Panc1 (cell line): ENCODE data around the gene C9orf78. TPM values are rescaled to one million over a fixed set of nuclear protein-coding genes. Genes with fewer than 3 reads are reported as not detected.

ENCODE experiments used
- ATAC-seq: fragments of 200-7000 bp; cut with Tn5 transposase; 2 replicates; pipeline ENCODE4 v1.9.1; 2020; ENCODE audit warnings: mild to moderate bottlenecking, moderate library complexity
- BruUV-seq: library from RNA; stranded (reverse); fragments of 400-500 nt; replicated peaks from 2 replicates; lab custom pipeline; 2021; lab: Mats Ljungman, UMichigan
- CTCF ChIA-PET: fragments of 300-600 bp; sonication (Branson Sonifier 250); formaldehyde crosslinking; loops from one replicate; lab custom pipeline; 2022; ENCODE audit warnings: antibody characterized with exemption; lab: Charles Lee
- POLR2A ChIA-PET: fragments of 300-600 bp; sonication (Branson Sonifier 250); formaldehyde crosslinking; loops from one replicate; lab custom pipeline; 2022; ENCODE audit warnings: antibody characterized with exemption; lab: Charles Lee
- DNase-seq: peaks from one replicate; pipeline ENCODE4 v3.0.0-alpha.2; 2010; ENCODE audit warnings: low read depth, low spot score
- H3K27ac ChIP-seq: 2 replicates; pipeline ENCODE4 v1.5.1; 2011; ENCODE audit warnings: mild to moderate bottlenecking, low read length, inconsistent platforms
- H3K27me3 ChIP-seq: fragments of 200-500 bp; sonication (Bioruptor generic); 2 replicates; pipeline ENCODE4 v1.6.0; 2014; ENCODE audit warnings: low read length, inconsistent platforms; ENCODE audit not compliant: control insufficient read depth, insufficient read depth
- H3K36me3 ChIP-seq: fragments of 200-500 bp; sonication (Bioruptor generic); 2 replicates; pipeline ENCODE4 v1.5.1; 2014; ENCODE audit warnings: inconsistent platforms, mild to moderate bottlenecking, low read length, moderate library complexity; ENCODE audit not compliant: control insufficient read depth, insufficient read depth
- H3K4me1 ChIP-seq: 2 replicates; pipeline ENCODE4 v1.5.1; 2011; ENCODE audit warnings: inconsistent platforms, mild to moderate bottlenecking, low read length, moderate library complexity; ENCODE audit not compliant: control insufficient read depth, insufficient read depth
- H3K4me3 ChIP-seq, 2 experiments: 2 replicates each; pipeline ENCODE4 v1.5.1; 2011 to 2012; ENCODE audit warnings: low read depth in 2 of 2, low read length in 2 of 2, mild to moderate bottlenecking in 2 of 2, inconsistent platforms in 1 of 2, moderate library complexity in 1 of 2
- H3K9me3 ChIP-seq: fragments of 200-500 bp; sonication (Bioruptor generic); 2 replicates; pipeline ENCODE4 v1.5.1; 2014; ENCODE audit warnings: low read depth, mild to moderate bottlenecking, inconsistent platforms, low read length, moderate library complexity; ENCODE audit not compliant: control insufficient read depth, insufficient read depth
- CTCF ChIP-seq: fragments of 450-650 bp; IDR thresholded peaks from 2 replicates; pipeline ENCODE4 v1.5.1; 2017; ENCODE audit warnings: mild to moderate bottlenecking
- POLR2AphosphoS5 ChIP-seq: IDR thresholded peaks from 2 replicates; pipeline ENCODE4 v1.6.1; 2012; ENCODE audit warnings: mild to moderate bottlenecking, low read depth, low read length, moderate library complexity
- REST ChIP-seq, 2 experiments: IDR thresholded peaks; 2 replicates each; pipeline ENCODE4 v1.6.1; 2011 to 2012; ENCODE audit warnings: low read depth in 2 of 2, control low read depth in 1 of 2, low read length in 1 of 2, mild to moderate bottlenecking in 1 of 2, moderate library complexity in 1 of 2; ENCODE audit not compliant: insufficient read depth in 1 of 2
- SIN3A ChIP-seq: IDR thresholded peaks from 2 replicates; pipeline ENCODE4 v1.6.1; 2012; ENCODE audit warnings: low read depth, mild to moderate bottlenecking, low read length, moderate library complexity, borderline replicate concordance; ENCODE audit not compliant: insufficient read depth
- TCF7L2 ChIP-seq: IDR thresholded peaks from 2 replicates; pipeline ENCODE4 v1.6.1; 2011; ENCODE audit warnings: mild to moderate bottlenecking, low read depth, low read length, inconsistent platforms
- in situ Hi-C: cut with HindIII; loops from 2 replicates; pipeline ENCODE4 v1.10.0; 2016; ENCODE audit warnings: low sequenced_read_pairs, low pct_unique_long_range_greater_than_20kb
- intact Hi-C: fragments of 100-400 bp; cut with micrococcal nuclease; formaldehyde crosslinking; loops from one replicate; pipeline ENCODE4 v1.10.0; 2022; ENCODE audit not compliant: unreplicated experiment
- total RNA-seq: library from RNA; stranded (reverse); gene quantifications from one replicate; pipeline ENCODE4 v1.2.1, GENCODE V29; 2021; ENCODE audit not compliant: unreplicated experiment

The C9orf78 gene
- total RNA-seq, 1 experiment from 2014 or later, result 33.6 TPM

- intact Hi-C loops, result no loop called here
Measured at GRCh38 chr9:129867136-129868022, 32.3 kb upstream of the C9orf78 start.

More at GRCh38 chr9:129867136-129868022, 32.3 kb upstream of the C9orf78 start:
- Histone ChIP-seq H3K27ac (no peak overlapping the region), H3K4me3 (no peak overlapping the region), H3K27me3 (no peaks in the 10 kb centered on the region), H3K36me3 (no peaks in the 10 kb centered on the region), H3K9me3 (no peaks in the 10 kb centered on the region), H3K4me1 (no peaks in the 10 kb centered on the region)
- DNase-seq (no peak), ATAC-seq (no peak)
- BruUV-seq, result no TSS peak
- ChIA-PET POLR2A (no interaction called here), CTCF (no interaction called here)
- TF ChIP-seq TCF7L2 (no peak), CTCF (no peak), SIN3A (no peak), POLR2AphosphoS5 (no peak), REST (IDR thresholded peaks at IDR 0.05; ENCODE audit: insufficient read depth in 1 of 2, low read depth in 2 of 2, low read length in 1 of 2) (no peak)
- in situ Hi-C loops, result no loop called here
